Bronchial epithelial cell (primary cell): Measurements from ENCODE around the gene TAF7L. TPM values are rescaled to one million over a fixed set of nuclear protein-coding genes. Genes with fewer than 3 reads are reported as not detected.

Source experiments
- DNase-seq: peaks from one replicate; pipeline ENCODE4 v3.0.0-alpha.2; 2010; ENCODE audit warnings: low read depth
- FAIRE-seq: peaks from 2 replicates; lab custom pipeline; 2011; peaks lifted over from hg19 to GRCh38; lab: Jason Lieb, UNC
- H3K27me3 ChIP-seq: 2 replicates; pipeline ENCODE4 v1.5.1; 2011; ENCODE audit warnings: low read length; ENCODE audit not compliant: control insufficient read depth, insufficient read depth
- H3K36me3 ChIP-seq: 2 replicates; pipeline ENCODE4 v1.5.1; 2011; ENCODE audit warnings: low read length; ENCODE audit not compliant: control insufficient read depth, insufficient read depth
- H3K4me3 ChIP-seq: 2 replicates; pipeline ENCODE4 v1.5.1; 2011; ENCODE audit warnings: mild to moderate bottlenecking, low read depth, low read length, control low read depth
- CTCF ChIP-seq: IDR thresholded peaks from 2 replicates; pipeline ENCODE4 v1.5.1; 2011; ENCODE audit warnings: mild to moderate bottlenecking, moderate library complexity, low read length, control low read depth, inconsistent platforms; ENCODE audit not compliant: insufficient read depth, severe bottlenecking
- total RNA-seq: library from RNA; depleted of rRNA; stranded (reverse); fragments of >200 nt; gene quantifications from 2 replicates; pipeline ENCODE4 v1.2.1, GENCODE V29; 2014

TAF7L gene
- total RNA-seq, 1 donor from 2014 or later = under 0.01 TPM

- H3K4me3 ChIP-seq = no peak overlapping the region
- no peak for TF ChIP-seq CTCF
- FAIRE-seq (no peak), DNase-seq (no peak)
- no peaks in the 10 kb centered on the region for H3K36me3 ChIP-seq
- no peaks in the 10 kb centered on the region for H3K27me3 ChIP-seq
Measured at GRCh38 chrX:101276238-101276637, 14.9 kb downstream of the TAF7L start.

GRCh38 chrX:101274198-101274597, 16.9 kb downstream of the TAF7L start:
- no peak for TF ChIP-seq CTCF

GRCh38 chrX:101265869-101266428, 25.2 kb downstream of the TAF7L start:
- H3K27me3 ChIP-seq = no peaks in the 10 kb centered on the region
- FAIRE-seq (no peak), DNase-seq (peak; percentile 21)
- H3K4me3 ChIP-seq = no peak overlapping the region
- no peaks in the 10 kb centered on the region for H3K36me3 ChIP-seq
- TF ChIP-seq CTCF = no peak

More at GRCh38 chrX:101274198-101274597, 16.9 kb downstream of the TAF7L start:
- DNase-seq (no peak), FAIRE-seq (no peak)
- Histone ChIP-seq H3K36me3 (no peaks in the 10 kb centered on the region), H3K27me3 (no peaks in the 10 kb centered on the region), H3K4me3 (no peak overlapping the region)

GRCh38 chrX:101263766-101264165, 27.4 kb downstream of the TAF7L start:
- H3K4me3 ChIP-seq = no peak overlapping the region
- FAIRE-seq (no peak), DNase-seq (no peak)
- TF ChIP-seq CTCF = no peak
- H3K27me3 ChIP-seq = no peaks in the 10 kb centered on the region
- H3K36me3 ChIP-seq = no peaks in the 10 kb centered on the region

GRCh38 chrX:101262590-101262989, 28.5 kb downstream of the TAF7L start:
- no peak for TF ChIP-seq CTCF
- FAIRE-seq (no peak), DNase-seq (no peak)
- Histone ChIP-seq H3K27me3 (no peaks in the 10 kb centered on the region), H3K36me3 (no peaks in the 10 kb centered on the region), H3K4me3 (no peak overlapping the region)

GRCh38 chrX:101260435-101260834, 30.7 kb downstream of the TAF7L start:
- no peaks in the 10 kb centered on the region for H3K36me3 ChIP-seq
- FAIRE-seq (no peak), DNase-seq (peak; percentile 1)
- TF ChIP-seq CTCF = peak; percentile 19
- no peak overlapping the region for H3K4me3 ChIP-seq
- no peaks in the 10 kb centered on the region for H3K27me3 ChIP-seq
